Stomach (tissue), 4 donors: Measurements from ENCODE around the gene CRKL.

Experiments
- CTCF ChIP-seq, 7 experiments: fragments of 450-650 bp in 4 of 7; fragments of 200-600 bp in 3 of 7; sonication (generic) in 3 of 7; IDR thresholded peaks; one replicate each; pipeline ENCODE4 v1.5.1; 2016 to 2019; ENCODE audit warnings: antibody characterized with exemption in 7 of 7, control low read depth in 2 of 7, mild to moderate bottlenecking in 1 of 7
- EP300 ChIP-seq: sonication (generic); formaldehyde crosslinking; IDR thresholded peaks from one replicate; pipeline ENCODE4 v1.6.1; 2017; ENCODE audit warnings: antibody characterized with exemption
- POLR2A ChIP-seq, 4 donors: fragments of 450-650 bp; IDR thresholded peaks; one replicate each; pipeline ENCODE4 v1.6.1; 2016; ENCODE audit warnings: antibody characterized with exemption in 4 of 4, control low read depth in 2 of 4, mild to moderate bottlenecking in 1 of 4, moderate library complexity in 1 of 4
- POLR2AphosphoS5 ChIP-seq, 3 donors: sonication (generic); formaldehyde crosslinking; IDR thresholded peaks; one replicate each; pipeline ENCODE4 v1.6.1; 2016; ENCODE audit warnings: antibody characterized with exemption in 3 of 3

- TF ChIP-seq EP300: no peak
- no peak for TF ChIP-seq CTCF (IDR thresholded peaks at IDR 0.05)
- no peak for TF ChIP-seq POLR2AphosphoS5 (IDR thresholded peaks at IDR 0.05)
- no peak for TF ChIP-seq POLR2A (IDR thresholded peaks at IDR 0.05)
These were observed 38.3 kb downstream of the CRKL start for GRCh38 chr22:20955548-20955947.
